WTC11 (cell line): ENCODE data around the gene OR2W3.

ENCODE experiments used
- ARID4B ChIP-seq: sonication (generic); formaldehyde crosslinking; IDR thresholded peaks from 2 replicates; pipeline ENCODE4 v1.8.0; 2023; ENCODE audit warnings: missing genetic modification reagents, mild to moderate bottlenecking, borderline replicate concordance
- CBFB ChIP-seq: sonication (generic); formaldehyde crosslinking; IDR thresholded peaks from 2 replicates; pipeline ENCODE4 v1.8.1; 2022; ENCODE audit warnings: mild to moderate bottlenecking, low read depth, missing genetic modification reagents
- CREM ChIP-seq: sonication (generic); formaldehyde crosslinking; IDR thresholded peaks from 2 replicates; pipeline ENCODE4 v1.8.1; 2022; ENCODE audit warnings: mild to moderate bottlenecking, missing genetic modification reagents, moderate library complexity
- CTCF ChIP-seq: fragments of 200-600 bp; IDR thresholded peaks from 2 replicates; pipeline ENCODE4 v1.8.0; 2022; ENCODE audit warnings: antibody characterized with exemption
- HMGXB4 ChIP-seq: sonication (generic); formaldehyde crosslinking; IDR thresholded peaks from 2 replicates; pipeline ENCODE4 v1.8.1; 2023; ENCODE audit warnings: mild to moderate bottlenecking, moderate library complexity, missing genetic modification reagents
- MLX ChIP-seq: sonication (generic); formaldehyde crosslinking; IDR thresholded peaks from 2 replicates; pipeline ENCODE4 v1.8.1; 2023; ENCODE audit warnings: mild to moderate bottlenecking, missing genetic modification reagents, moderate library complexity
- MXD4 ChIP-seq: fragments of 250-450 bp; sonication (Bioruptor Pico); IDR thresholded peaks from 2 replicates; pipeline ENCODE4 v1.8.0; 2021; ENCODE audit warnings: mild to moderate bottlenecking, moderate library complexity, borderline replicate concordance
- MYBL2 ChIP-seq: sonication (generic); formaldehyde crosslinking; IDR thresholded peaks from 2 replicates; pipeline ENCODE4 v1.8.1; 2023; ENCODE audit warnings: mild to moderate bottlenecking, moderate library complexity, missing genetic modification reagents
- NFE2L1 ChIP-seq: sonication (generic); formaldehyde crosslinking; IDR thresholded peaks from 2 replicates; pipeline ENCODE4 v1.8.1; 2023; ENCODE audit warnings: missing genetic modification reagents
- SP1 ChIP-seq: sonication (generic); formaldehyde crosslinking; conservative IDR thresholded peaks from 2 replicates; pipeline ENCODE4 v1.8.1; 2022; ENCODE audit warnings: missing genetic modification reagents
- STAT6 ChIP-seq: sonication (generic); formaldehyde crosslinking; conservative IDR thresholded peaks from 2 replicates; pipeline ENCODE4 v1.8.1; 2023; ENCODE audit warnings: mild to moderate bottlenecking, low read depth, missing genetic modification reagents, moderate library complexity
- USF1 ChIP-seq: sonication (generic); formaldehyde crosslinking; IDR thresholded peaks from 2 replicates; pipeline ENCODE4 v1.8.0; 2022; ENCODE audit warnings: mild to moderate bottlenecking, missing genetic modification reagents
- ZNF396 ChIP-seq: fragments of 250-450 bp; sonication (Bioruptor Pico); IDR thresholded peaks from 2 replicates; pipeline ENCODE4 v1.8.0; 2021; ENCODE audit warnings: mild to moderate bottlenecking, moderate library complexity, borderline replicate concordance
- ZSCAN18 ChIP-seq: fragments of 250-450 bp; sonication (Bioruptor Pico); IDR thresholded peaks from 2 replicates; pipeline ENCODE4 v2.1.2; 2022; ENCODE audit warnings: mild to moderate bottlenecking, moderate library complexity

GRCh38 chr1:247919952-247920351 lies 24.6 kb downstream of the OR2W3 start, which contains the start of gene OR2T8:
- TF ChIP-seq SP1 (no peak), CBFB (CRISPR knock-in tag) (no peak), CTCF (no peak), MLX (CRISPR knock-in tag) (no peak), ARID4B (no peak), HMGXB4 (no peak), MYBL2 (no peak), NFE2L1 (CRISPR knock-in tag) (no peak), MXD4 (CRISPR knock-in tag) (no peak), STAT6 (CRISPR knock-in tag) (no peak), USF1 (no peak), CREM (CRISPR knock-in tag) (no peak), ZSCAN18 (no peak), ZNF396 (CRISPR knock-in tag) (no peak)
